Measurements from ENCODE around the gene NFATC4. TPM values are rescaled to one million over a fixed set of nuclear protein-coding genes. Genes with fewer than 3 reads are reported as not detected.
A peak's percentile ranks its signal among the peaks of the same experiment; 100 is the strongest.

NFATC4 gene
- total RNA-seq, 1 experiment from 2014 or later = 60.7 TPM

- TF ChIP-seq ZNF425 (CRISPR knock-in tag; conservative IDR thresholded peaks at IDR 0.05) (no peak), FOXJ3 (CRISPR knock-in tag; IDR thresholded peaks at IDR 0.05; ENCODE audit: borderline replicate concordance) (peak; percentile 94), NFE2L1 (CRISPR knock-in tag; IDR thresholded peaks at IDR 0.05) (peak; percentile 97), ZNF396 (CRISPR knock-in tag; IDR thresholded peaks at IDR 0.05; ENCODE audit: borderline replicate concordance) (no peak), GABPB1 (CRISPR knock-in tag; IDR thresholded peaks at IDR 0.05) (peak; percentile 95), RELA (CRISPR knock-in tag; IDR thresholded peaks at IDR 0.05; ENCODE audit: borderline replicate concordance) (peak; percentile 96), ZNF416 (CRISPR knock-in tag; IDR thresholded peaks at IDR 0.05) (no peak), ZNF219 (CRISPR knock-in tag; IDR thresholded peaks at IDR 0.05; ENCODE audit: borderline replicate concordance) (peak; percentile 95; the same call in 1 of the 2 replicates), CTCF (IDR thresholded peaks at IDR 0.05) (peak; percentile 68), ARID4B (CRISPR knock-in tag; IDR thresholded peaks at IDR 0.05; ENCODE audit: borderline replicate concordance) (peak; percentile 100), TP53 (CRISPR knock-in tag; IDR thresholded peaks at IDR 0.05) (peak; percentile 97), ZBTB21 (CRISPR knock-in tag; IDR thresholded peaks at IDR 0.05; ENCODE audit: borderline replicate concordance) (peak; percentile 82; the same call in 1 of the 2 replicates), FOXP1 (CRISPR knock-in tag; IDR thresholded peaks at IDR 0.05; ENCODE audit: borderline replicate concordance) (peak; percentile 99), PRRX2 (CRISPR knock-in tag; IDR thresholded peaks at IDR 0.05) (no peak), NR2C2 (CRISPR knock-in tag; IDR thresholded peaks at IDR 0.05) (peak; percentile 81), CREM (CRISPR knock-in tag; IDR thresholded peaks at IDR 0.05) (no peak), GRHL2 (CRISPR knock-in tag; IDR thresholded peaks at IDR 0.05; ENCODE audit: insufficient replicate concordance, severe bottlenecking) (no peak), ZNF281 (CRISPR knock-in tag; IDR thresholded peaks at IDR 0.05) (peak; percentile 98), PRDM15 (CRISPR knock-in tag; IDR thresholded peaks at IDR 0.05) (peak; percentile 81), AR (CRISPR knock-in tag; IDR thresholded peaks at IDR 0.05) (no peak)
These were observed 35.6 kb upstream of the NFATC4 start (continued) for GRCh38 chr14:24332268-24332993.
